ENCODE results near the gene KLHL35.

Gene KLHL35

GRCh38 chr11:75432911-75433321 is at the start of gene KLHL35:
KLHL35 (minus strand) TSS chr11:75433203; CDS start chr11:75430629, 2,574 bp downstream.
- no peak for DNase-seq (ENCODE audit: low read depth)

GRCh38 chr11:75481922-75482606 is 49.1 kb upstream of the KLHL35 start:
- DNase-seq (ENCODE audit: low read depth): no peak

GRCh38 chr11:75481223-75481921 is 48.4 kb upstream of the KLHL35 start:
- DNase-seq (ENCODE audit: low read depth): no peak

- DNase-seq (ENCODE audit: low read depth): peak; percentile 22
Observed at GRCh38 chr11:75480185-75481175, 47.5 kb upstream of the KLHL35 start.

- no peak for DNase-seq (ENCODE audit: low read depth)
Observed at GRCh38 chr11:75479597-75480145, 46.7 kb upstream of the KLHL35 start.

GRCh38 chr11:75478783-75479596 is 46.0 kb upstream of the KLHL35 start:
- DNase-seq (ENCODE audit: low read depth): no peak

GRCh38 chr11:75477614-75477935 is 44.6 kb upstream of the KLHL35 start:
- DNase-seq (ENCODE audit: low read depth): no peak

- no peak for DNase-seq (ENCODE audit: low read depth)
Observed at GRCh38 chr11:75476739-75477613, 44.0 kb upstream of the KLHL35 start.

- peak; percentile 52 for DNase-seq (ENCODE audit: low read depth)
Observed at GRCh38 chr11:75475767-75476650, 43.0 kb upstream of the KLHL35 start.

GRCh38 chr11:75474878-75475766 is 42.1 kb upstream of the KLHL35 start:
- peak; percentile 79 for DNase-seq (ENCODE audit: low read depth)

- DNase-seq (ENCODE audit: low read depth): peak; percentile 44
Observed at GRCh38 chr11:75474240-75474639, 41.2 kb upstream of the KLHL35 start.

GRCh38 chr11:75473684-75474083 is 40.7 kb upstream of the KLHL35 start:
- no peak for DNase-seq (ENCODE audit: low read depth)

- no peak for DNase-seq (ENCODE audit: low read depth)
Observed at GRCh38 chr11:75472081-75472732, 39.2 kb upstream of the KLHL35 start.

GRCh38 chr11:75471176-75471973 is 38.4 kb upstream of the KLHL35 start:
- peak; percentile 25 for DNase-seq (ENCODE audit: low read depth)

- peak; percentile 5 for DNase-seq (ENCODE audit: low read depth)
Observed at GRCh38 chr11:75470476-75471080, 37.6 kb upstream of the KLHL35 start.

GRCh38 chr11:75469785-75470405 is 36.9 kb upstream of the KLHL35 start:
- DNase-seq (ENCODE audit: low read depth): no peak

Measured in amniotic epithelial cell (primary cell).